Hepatocyte (in vitro differentiated cells): Measurements from ENCODE around the gene CNOT6.

Experiments
- CTCF ChIP-seq: fragments of 200-600 bp; sonication (generic); IDR thresholded peaks from 2 replicates; pipeline ENCODE4 v1.5.1; 2016; ENCODE audit warnings: antibody characterized with exemption, mild to moderate bottlenecking; ENCODE audit not compliant: poor library complexity
- EZH2 ChIP-seq: fragments of 200-600 bp; sonication (generic); IDR thresholded peaks from 2 replicates; pipeline ENCODE4 v1.6.1; 2016; ENCODE audit warnings: antibody characterized with exemption, mild to moderate bottlenecking, borderline replicate concordance

DNA sequence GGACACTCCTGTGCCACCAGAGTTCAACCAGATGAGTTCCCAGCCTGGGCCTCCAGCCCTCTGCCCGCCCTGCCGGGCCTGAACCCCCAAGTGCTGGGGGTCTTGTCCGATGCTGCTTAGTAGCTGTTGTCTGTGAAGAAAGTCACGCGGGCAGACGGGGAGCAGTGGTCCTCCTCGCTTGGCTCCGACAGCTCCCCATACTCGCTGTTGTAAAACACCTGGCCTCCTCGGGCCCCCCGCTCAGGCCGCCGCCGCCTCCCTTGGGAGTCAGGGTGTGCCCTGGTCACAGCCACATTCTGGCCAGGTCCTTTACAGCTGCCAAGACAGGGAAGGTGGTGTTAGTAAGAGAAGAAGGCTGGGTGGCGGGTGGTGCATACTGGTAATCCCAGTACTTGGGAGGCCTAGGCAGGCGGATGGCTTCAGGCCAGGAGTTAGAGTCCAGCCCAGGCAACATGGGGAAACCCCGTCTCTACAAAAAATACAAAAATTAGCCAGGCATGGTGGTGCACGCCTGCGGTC is 109.0 kb downstream of the CNOT6 start:
- TF ChIP-seq CTCF (no peak), EZH2 (no peak)
